Activated naive CD4-positive, alpha-beta T cell treated with anti-CD3 and anti-CD28 coated beads, Interleukin-2, amount 50 U/mL, for 24 hours (primary cell): Measurements from ENCODE around the gene MFAP3.

ENCODE experiments used
- H3K27ac Mint-ChIP-seq: one replicate; pipeline ENCODE4 v1.8.0; 2021; ENCODE audit warnings: mild to moderate bottlenecking, mixed read lengths
- H3K27me3 Mint-ChIP-seq: one replicate; pipeline ENCODE4 v1.8.0; 2021; ENCODE audit warnings: mixed read lengths
- H3K36me3 Mint-ChIP-seq: one replicate; pipeline ENCODE4 v1.8.0; 2021; ENCODE audit warnings: mixed read lengths
- H3K4me1 Mint-ChIP-seq: one replicate; pipeline ENCODE4 v1.8.0; 2021; ENCODE audit warnings: mixed read lengths
- H3K4me3 Mint-ChIP-seq: one replicate; pipeline ENCODE4 v1.8.0; 2021; ENCODE audit warnings: mild to moderate bottlenecking, mixed read lengths
- H3K9me3 Mint-ChIP-seq: one replicate; pipeline ENCODE4 v1.8.0; 2021; ENCODE audit warnings: mixed read lengths

MFAP3 gene

GRCh38 chr5:154071799-154072413 lies 33.1 kb downstream of the MFAP3 start:
- Mint-ChIP-seq H3K27ac (no peak overlapping the region), H3K4me3 (no peak overlapping the region), H3K36me3 (no peaks in the 10 kb centered on the region), H3K4me1 (peaks cover 25% of the 10 kb centered on the region), H3K27me3 (no peaks in the 10 kb centered on the region), H3K9me3 (no peaks in the 10 kb centered on the region)

GRCh38 chr5:154072414-154073171 lies 33.8 kb downstream of the MFAP3 start:
- Mint-ChIP-seq H3K4me1 (peaks cover 30% of the 10 kb centered on the region), H3K36me3 (no peaks in the 10 kb centered on the region), H3K27me3 (no peaks in the 10 kb centered on the region), H3K27ac (no peak overlapping the region), H3K4me3 (no peak overlapping the region), H3K9me3 (no peaks in the 10 kb centered on the region)

- no peaks in the 10 kb centered on the region for H3K27me3 Mint-ChIP-seq
- H3K4me3 Mint-ChIP-seq: no peak overlapping the region
- H3K4me1 Mint-ChIP-seq: peaks cover 30% of the 10 kb centered on the region
- H3K9me3 Mint-ChIP-seq: no peaks in the 10 kb centered on the region
- H3K27ac Mint-ChIP-seq: no peak overlapping the region
- H3K36me3 Mint-ChIP-seq: no peaks in the 10 kb centered on the region
Measured at GRCh38 chr5:154076240-154076922, 37.6 kb downstream of the MFAP3 start.

- Mint-ChIP-seq H3K27ac (no peak overlapping the region), H3K4me1 (peaks cover 23% of the 10 kb centered on the region)
Measured at GRCh38 chr5:154077696-154078095, 38.9 kb downstream of the MFAP3 start.

GRCh38 chr5:154078272-154078671 lies 39.5 kb downstream of the MFAP3 start:
- Mint-ChIP-seq H3K27ac (no peak overlapping the region), H3K4me1 (peaks cover 19% of the 10 kb centered on the region), H3K36me3 (no peaks in the 10 kb centered on the region), H3K9me3 (no peaks in the 10 kb centered on the region), H3K4me3 (no peak overlapping the region), H3K27me3 (no peaks in the 10 kb centered on the region)

More at GRCh38 chr5:154077696-154078095, 38.9 kb downstream of the MFAP3 start:
- H3K4me3 Mint-ChIP-seq: no peak overlapping the region
- H3K9me3 Mint-ChIP-seq: no peaks in the 10 kb centered on the region
- H3K27me3 Mint-ChIP-seq: no peaks in the 10 kb centered on the region
- H3K36me3 Mint-ChIP-seq: no peaks in the 10 kb centered on the region

GRCh38 chr5:154081246-154081645 lies 42.5 kb downstream of the MFAP3 start:
- Mint-ChIP-seq H3K9me3 (no peaks in the 10 kb centered on the region), H3K27ac (no peak overlapping the region), H3K27me3 (no peaks in the 10 kb centered on the region), H3K4me3 (no peak overlapping the region), H3K36me3 (no peaks in the 10 kb centered on the region), H3K4me1 (peaks cover 16% of the 10 kb centered on the region)

- Mint-ChIP-seq H3K36me3 (no peaks in the 10 kb centered on the region), H3K27ac (no peak overlapping the region), H3K4me3 (no peak overlapping the region), H3K4me1 (peaks cover 9% of the 10 kb centered on the region), H3K27me3 (no peaks in the 10 kb centered on the region), H3K9me3 (no peaks in the 10 kb centered on the region)
Measured at GRCh38 chr5:154084062-154084639, 45.4 kb downstream of the MFAP3 start.

GRCh38 chr5:154086146-154086545 lies 47.4 kb downstream of the MFAP3 start:
- peaks cover 9% of the 10 kb centered on the region for H3K4me1 Mint-ChIP-seq
- no peaks in the 10 kb centered on the region for H3K9me3 Mint-ChIP-seq
- H3K27ac Mint-ChIP-seq: no peak overlapping the region
- H3K36me3 Mint-ChIP-seq: no peaks in the 10 kb centered on the region
- peaks cover 1% of the 10 kb centered on the region for H3K27me3 Mint-ChIP-seq
- no peak overlapping the region for H3K4me3 Mint-ChIP-seq

- H3K4me3 Mint-ChIP-seq: no peak overlapping the region
- H3K27me3 Mint-ChIP-seq: peaks cover 1% of the 10 kb centered on the region
- no peaks in the 10 kb centered on the region for H3K36me3 Mint-ChIP-seq
- no peaks in the 10 kb centered on the region for H3K9me3 Mint-ChIP-seq
- H3K4me1 Mint-ChIP-seq: peaks cover 9% of the 10 kb centered on the region
- H3K27ac Mint-ChIP-seq: no peak overlapping the region
Measured at GRCh38 chr5:154086641-154087040, 47.9 kb downstream of the MFAP3 start.

GRCh38 chr5:154087260-154087659 lies 48.5 kb downstream of the MFAP3 start:
- Mint-ChIP-seq H3K9me3 (no peaks in the 10 kb centered on the region), H3K27ac (no peak overlapping the region), H3K36me3 (no peaks in the 10 kb centered on the region), H3K4me3 (no peak overlapping the region), H3K27me3 (peaks cover 2% of the 10 kb centered on the region), H3K4me1 (peaks cover 9% of the 10 kb centered on the region)

GRCh38 chr5:154088801-154089200 lies 50.0 kb downstream of the MFAP3 start:
- Mint-ChIP-seq H3K4me1 (peaks cover 9% of the 10 kb centered on the region), H3K36me3 (no peaks in the 10 kb centered on the region), H3K4me3 (no peak overlapping the region)

GRCh38 chr5:154090656-154091055 lies 51.9 kb downstream of the MFAP3 start:
- no peaks in the 10 kb centered on the region for H3K36me3 Mint-ChIP-seq
- H3K4me3 Mint-ChIP-seq: no peak overlapping the region
- H3K4me1 Mint-ChIP-seq: peaks cover 7% of the 10 kb centered on the region
- H3K9me3 Mint-ChIP-seq: no peaks in the 10 kb centered on the region
- H3K27ac Mint-ChIP-seq: no peak overlapping the region
- H3K27me3 Mint-ChIP-seq: peaks cover 5% of the 10 kb centered on the region

More at GRCh38 chr5:154088801-154089200, 50.0 kb downstream of the MFAP3 start:
- peaks cover 2% of the 10 kb centered on the region for H3K27me3 Mint-ChIP-seq
- H3K27ac Mint-ChIP-seq: no peak overlapping the region
- H3K9me3 Mint-ChIP-seq: no peaks in the 10 kb centered on the region

GRCh38 chr5:154092356-154093141 lies 53.8 kb downstream of the MFAP3 start:
- Mint-ChIP-seq H3K36me3 (no peaks in the 10 kb centered on the region), H3K27me3 (peaks cover 5% of the 10 kb centered on the region), H3K9me3 (no peaks in the 10 kb centered on the region)

GRCh38 chr5:154093142-154093532 lies 54.4 kb downstream of the MFAP3 start:
- Mint-ChIP-seq H3K27me3 (peaks cover 6% of the 10 kb centered on the region), H3K4me1 (no peaks in the 10 kb centered on the region), H3K27ac (no peak overlapping the region), H3K9me3 (no peaks in the 10 kb centered on the region), H3K36me3 (peaks cover 2% of the 10 kb centered on the region), H3K4me3 (no peak overlapping the region)

More at GRCh38 chr5:154092356-154093141, 53.8 kb downstream of the MFAP3 start:
- H3K4me1 Mint-ChIP-seq: no peaks in the 10 kb centered on the region
- H3K27ac Mint-ChIP-seq: no peak overlapping the region
- H3K4me3 Mint-ChIP-seq: no peak overlapping the region

- H3K27ac Mint-ChIP-seq: no peak overlapping the region
- no peaks in the 10 kb centered on the region for H3K9me3 Mint-ChIP-seq
- H3K27me3 Mint-ChIP-seq: peaks cover 5% of the 10 kb centered on the region
- H3K4me3 Mint-ChIP-seq: no peak overlapping the region
- peaks cover 2% of the 10 kb centered on the region for H3K36me3 Mint-ChIP-seq
- no peaks in the 10 kb centered on the region for H3K4me1 Mint-ChIP-seq
Measured at GRCh38 chr5:154095904-154096303, 57.1 kb downstream of the MFAP3 start.
